Dendritic cell treated with granulocyte-macrophage colony-stimulating factor and Interleukin-4, amounts not matched to agents 40 ng/mL and 50 ng/mL, for 4 days (primary cell): ENCODE data around the gene CRIM1.
A peak's percentile ranks its signal among the peaks of the same experiment; 100 is the strongest.

Source experiments
- H3K27ac Mint-ChIP-seq: one replicate; pipeline ENCODE4 v1.8.0; 2022; ENCODE audit warnings: mild to moderate bottlenecking, mixed read lengths
- H3K27me3 Mint-ChIP-seq: one replicate; pipeline ENCODE4 v1.8.0; 2022; ENCODE audit warnings: mild to moderate bottlenecking, mixed read lengths
- H3K36me3 Mint-ChIP-seq: one replicate; pipeline ENCODE4 v1.8.0; 2022; ENCODE audit warnings: low read depth, mixed read lengths
- H3K4me1 Mint-ChIP-seq: one replicate; pipeline ENCODE4 v1.8.0; 2022; ENCODE audit warnings: low read depth, mixed read lengths
- H3K4me3 Mint-ChIP-seq: one replicate; pipeline ENCODE4 v1.8.0; 2022; ENCODE audit warnings: mild to moderate bottlenecking, moderate library complexity, mixed read lengths
- H3K9me3 Mint-ChIP-seq: one replicate; pipeline ENCODE4 v1.8.0; 2022; ENCODE audit warnings: mixed read lengths
- intact Hi-C: fragments of 100-400 bp; cut with micrococcal nuclease; formaldehyde crosslinking; loops from one replicate; pipeline ENCODE4 v1.15.0; 2022

Gene CRIM1

DNA sequence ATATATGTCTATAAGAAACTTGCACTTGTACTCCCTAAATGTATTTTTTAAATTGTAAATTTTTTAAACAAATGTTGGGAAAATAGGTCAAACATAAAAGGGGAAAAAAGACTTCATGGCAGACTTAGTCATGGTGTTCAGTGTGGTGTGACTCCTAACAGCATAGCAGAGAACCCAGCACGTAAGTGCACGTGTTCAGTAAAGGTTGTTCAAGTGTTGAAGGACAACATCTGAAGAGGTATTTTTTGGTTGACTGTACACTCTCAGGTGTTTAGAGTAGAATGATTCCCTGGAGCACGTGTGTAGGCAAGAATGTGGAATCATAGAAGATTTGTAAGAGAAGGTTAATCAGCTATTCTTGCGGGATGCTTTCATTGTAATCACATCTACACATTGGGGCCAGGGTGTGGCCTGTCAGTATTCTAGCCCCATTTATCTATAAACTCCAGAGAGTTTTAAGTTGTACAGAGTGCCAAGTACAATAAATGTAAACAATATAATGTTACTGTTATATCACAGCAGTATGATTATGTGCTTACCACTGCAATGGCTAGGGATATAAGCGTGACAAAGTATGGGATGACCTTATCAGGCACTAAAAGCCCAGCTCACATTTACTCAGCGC, 106.8 kb downstream of the CRIM1 start:
- peaks cover 7% of the 10 kb centered on the region for H3K27me3 Mint-ChIP-seq
- no peaks in the 10 kb centered on the region for H3K36me3 Mint-ChIP-seq
- H3K4me3 Mint-ChIP-seq, result no peak overlapping the region
- H3K4me1 Mint-ChIP-seq, result peaks cover 14% of the 10 kb centered on the region
- no peaks in the 10 kb centered on the region for H3K9me3 Mint-ChIP-seq
- intact Hi-C loops, result no loop called here
- H3K27ac Mint-ChIP-seq, result no peak overlapping the region

- intact Hi-C loops, result no loop called here
- peaks cover 16% of the 10 kb centered on the region for H3K4me1 Mint-ChIP-seq
- H3K4me3 Mint-ChIP-seq, result no peak overlapping the region
- peaks cover 7% of the 10 kb centered on the region for H3K27me3 Mint-ChIP-seq
- no peaks in the 10 kb centered on the region for H3K36me3 Mint-ChIP-seq
- no peaks in the 10 kb centered on the region for H3K9me3 Mint-ChIP-seq
- H3K27ac Mint-ChIP-seq, result no peak overlapping the region
Measured at GRCh38 chr2:36463365-36463764, 107.8 kb downstream of the CRIM1 start.

GRCh38 chr2:36464006-36464721, 108.6 kb downstream of the CRIM1 start:
- intact Hi-C loops, result no loop called here
- Mint-ChIP-seq H3K27ac (no peak overlapping the region), H3K4me1 (peaks cover 24% of the 10 kb centered on the region), H3K27me3 (peaks cover 7% of the 10 kb centered on the region), H3K4me3 (no peak overlapping the region), H3K9me3 (no peaks in the 10 kb centered on the region), H3K36me3 (no peaks in the 10 kb centered on the region)

GRCh38 chr2:36466135-36466534, 110.6 kb downstream of the CRIM1 start:
- H3K27ac Mint-ChIP-seq, result no peak overlapping the region
- H3K4me3 Mint-ChIP-seq, result no peak overlapping the region
- no peaks in the 10 kb centered on the region for H3K9me3 Mint-ChIP-seq
- H3K27me3 Mint-ChIP-seq, result peaks cover 7% of the 10 kb centered on the region
- H3K36me3 Mint-ChIP-seq, result peaks cover 5% of the 10 kb centered on the region
- intact Hi-C loops, result no loop called here
- peaks cover 39% of the 10 kb centered on the region for H3K4me1 Mint-ChIP-seq

DNA sequence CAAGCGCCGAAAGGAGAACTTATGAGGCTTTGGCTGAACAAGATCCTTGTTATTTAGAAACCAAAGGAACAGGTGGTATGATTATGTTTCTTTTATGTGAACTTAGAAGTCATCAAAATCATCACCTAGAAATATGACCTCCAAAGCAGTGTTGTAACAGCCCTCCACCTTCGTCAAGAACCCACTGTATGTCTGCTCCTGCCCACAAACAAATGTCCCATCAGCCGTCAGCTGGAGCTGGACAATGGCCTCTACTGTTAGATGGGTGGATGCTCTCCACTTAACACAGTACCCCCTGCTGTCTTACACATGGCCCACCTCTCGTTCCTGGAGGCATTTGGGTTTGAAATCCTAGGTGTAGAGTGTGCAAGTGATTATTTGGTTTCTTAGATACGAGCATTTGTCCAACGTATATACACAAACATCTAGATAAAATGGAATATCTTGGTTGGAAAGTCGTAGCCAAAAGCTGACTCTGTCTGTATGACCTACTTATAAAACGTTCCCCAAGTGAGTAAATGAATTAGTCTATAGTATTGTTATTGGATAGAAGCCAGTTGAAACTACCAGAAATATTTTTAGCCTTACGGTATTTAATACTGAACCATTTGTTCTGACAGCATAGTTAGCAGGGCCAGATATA, 113.0 kb downstream of the CRIM1 start:
- intact Hi-C loops, result no loop called here
- Mint-ChIP-seq H3K4me3 (no peak overlapping the region), H3K4me1 (peaks cover 39% of the 10 kb centered on the region), H3K27ac (no peak overlapping the region), H3K9me3 (peaks cover 17% of the 10 kb centered on the region), H3K36me3 (peaks cover 12% of the 10 kb centered on the region), H3K27me3 (peaks cover 4% of the 10 kb centered on the region)

GRCh38 chr2:36469106-36469477, 113.5 kb downstream of the CRIM1 start:
- H3K9me3 Mint-ChIP-seq, result peaks cover 22% of the 10 kb centered on the region
- intact Hi-C loops, result no loop called here
- H3K36me3 Mint-ChIP-seq, result peaks cover 16% of the 10 kb centered on the region
- H3K4me1 Mint-ChIP-seq, result peaks cover 39% of the 10 kb centered on the region
- no peak overlapping the region for H3K27ac Mint-ChIP-seq
- no peak overlapping the region for H3K4me3 Mint-ChIP-seq
- H3K27me3 Mint-ChIP-seq, result peaks cover 3% of the 10 kb centered on the region

DNA sequence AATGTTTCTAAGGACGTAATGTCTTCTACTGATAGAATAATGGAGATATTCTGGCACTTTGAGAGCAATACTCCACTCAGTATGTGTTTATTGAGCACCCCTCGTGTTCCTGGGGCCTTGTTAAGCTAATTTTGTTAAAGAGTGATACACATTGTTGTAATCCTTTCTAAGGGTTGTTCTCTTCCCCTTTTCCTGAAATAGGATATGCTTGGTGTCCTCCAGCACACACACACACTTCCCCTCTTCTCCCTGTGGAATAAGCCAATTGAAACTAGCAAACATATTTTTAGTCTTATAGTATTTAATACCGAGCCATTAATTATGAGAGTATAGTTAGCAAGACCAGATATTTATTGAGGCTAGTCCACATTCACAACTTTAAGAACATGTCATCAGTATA, 114.1 kb downstream of the CRIM1 start:
- Mint-ChIP-seq H3K9me3 (peaks cover 26% of the 10 kb centered on the region), H3K4me3 (no peak overlapping the region), H3K4me1 (peaks cover 33% of the 10 kb centered on the region), H3K27ac (no peak overlapping the region), H3K36me3 (peaks cover 22% of the 10 kb centered on the region), H3K27me3 (no peaks in the 10 kb centered on the region)
- intact Hi-C loops, result no loop called here

DNA sequence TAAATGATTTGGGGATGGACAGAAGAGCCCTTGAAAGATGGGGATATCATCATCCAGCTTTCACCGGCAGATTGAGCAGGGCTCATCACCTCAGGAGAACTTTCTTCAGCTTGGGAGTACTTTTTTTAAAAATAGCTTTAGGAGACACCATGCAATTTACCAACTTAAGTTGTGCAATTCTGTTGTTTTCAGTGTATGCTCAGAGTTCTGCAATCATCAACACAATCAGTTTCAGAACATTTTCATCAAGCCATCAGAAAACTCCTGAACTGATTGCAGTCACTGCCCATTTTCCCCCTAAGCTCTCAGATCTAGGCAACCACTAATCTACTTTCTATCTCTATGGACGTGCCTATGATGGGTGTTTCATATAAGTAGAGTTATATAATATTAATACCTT, 117.7 kb downstream of the CRIM1 start:
- Mint-ChIP-seq H3K36me3 (peaks cover 54% of the 10 kb centered on the region), H3K27ac (no peak overlapping the region), H3K27me3 (no peaks in the 10 kb centered on the region), H3K9me3 (peaks cover 57% of the 10 kb centered on the region), H3K4me1 (peaks cover 39% of the 10 kb centered on the region), H3K4me3 (no peak overlapping the region)
- intact Hi-C loops, result no loop called here

- Mint-ChIP-seq H3K4me3 (no peak overlapping the region), H3K27me3 (no peaks in the 10 kb centered on the region), H3K4me1 (peaks cover 28% of the 10 kb centered on the region), H3K36me3 (peaks cover 56% of the 10 kb centered on the region), H3K27ac (peak overlapping the region; percentile 80), H3K9me3 (peaks cover 57% of the 10 kb centered on the region)
- intact Hi-C loops, result no loop called here
Measured at GRCh38 chr2:36476411-36476810, 120.8 kb downstream of the CRIM1 start.

- Mint-ChIP-seq H3K9me3 (peaks cover 52% of the 10 kb centered on the region), H3K4me3 (no peak overlapping the region), H3K27ac (peak overlapping the region; percentile 80), H3K36me3 (peaks cover 62% of the 10 kb centered on the region), H3K27me3 (no peaks in the 10 kb centered on the region), H3K4me1 (peaks cover 28% of the 10 kb centered on the region)
- intact Hi-C loops, result no loop called here
Measured at GRCh38 chr2:36477315-36477714, 121.7 kb downstream of the CRIM1 start.

DNA sequence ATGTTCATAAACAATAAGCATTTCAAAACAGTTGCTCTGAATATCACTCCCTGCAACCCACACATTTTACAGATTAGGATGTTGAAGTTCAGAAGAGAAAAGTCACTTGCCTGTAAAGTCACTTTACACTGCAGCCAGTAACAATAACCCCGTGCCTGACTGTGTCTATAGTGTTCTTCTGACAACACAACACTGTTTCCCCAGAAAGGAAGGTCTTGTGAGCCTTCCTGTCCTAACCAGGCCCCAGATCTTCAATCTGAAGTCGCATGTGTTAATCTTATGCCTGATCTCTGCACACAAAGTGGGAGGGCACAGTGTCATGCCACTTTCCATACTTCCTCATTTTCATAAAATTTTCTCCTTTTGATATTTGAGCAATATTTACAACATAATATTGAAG, 122.2 kb downstream of the CRIM1 start:
- Mint-ChIP-seq H3K36me3 (peaks cover 58% of the 10 kb centered on the region), H3K4me3 (no peak overlapping the region), H3K4me1 (peaks cover 28% of the 10 kb centered on the region), H3K27me3 (no peaks in the 10 kb centered on the region), H3K9me3 (peaks cover 48% of the 10 kb centered on the region), H3K27ac (peak overlapping the region; percentile 80)
- intact Hi-C loops, result no loop called here

- H3K4me3 Mint-ChIP-seq, result no peak overlapping the region
- intact Hi-C loops, result no loop called here
- H3K36me3 Mint-ChIP-seq, result peaks cover 63% of the 10 kb centered on the region
- no peaks in the 10 kb centered on the region for H3K27me3 Mint-ChIP-seq
- peak overlapping the region; percentile 80 for H3K27ac Mint-ChIP-seq
- H3K4me1 Mint-ChIP-seq, result peaks cover 28% of the 10 kb centered on the region
- peaks cover 46% of the 10 kb centered on the region for H3K9me3 Mint-ChIP-seq
Measured at GRCh38 chr2:36478332-36478738, 122.8 kb downstream of the CRIM1 start.

DNA sequence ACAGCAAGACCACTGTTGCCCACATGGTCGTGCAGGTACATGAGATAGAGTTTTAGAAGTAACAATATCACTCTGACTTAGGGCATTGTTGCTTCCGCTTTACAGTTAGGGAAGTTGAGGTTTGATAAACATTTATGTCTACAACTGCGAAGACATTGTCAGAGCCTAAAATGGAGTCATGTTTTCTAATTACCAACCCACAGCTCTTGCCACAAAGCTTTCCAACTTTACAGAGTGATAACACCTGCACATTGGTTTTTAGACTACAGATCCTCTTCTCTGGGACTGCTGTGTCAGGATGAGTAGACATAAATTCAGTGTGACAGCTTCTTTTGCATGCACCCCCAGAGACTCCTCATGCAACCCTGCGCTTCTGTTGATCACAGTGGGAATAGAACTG, 123.4 kb downstream of the CRIM1 start:
- peaks cover 44% of the 10 kb centered on the region for H3K9me3 Mint-ChIP-seq
- H3K36me3 Mint-ChIP-seq, result peaks cover 64% of the 10 kb centered on the region

DNA sequence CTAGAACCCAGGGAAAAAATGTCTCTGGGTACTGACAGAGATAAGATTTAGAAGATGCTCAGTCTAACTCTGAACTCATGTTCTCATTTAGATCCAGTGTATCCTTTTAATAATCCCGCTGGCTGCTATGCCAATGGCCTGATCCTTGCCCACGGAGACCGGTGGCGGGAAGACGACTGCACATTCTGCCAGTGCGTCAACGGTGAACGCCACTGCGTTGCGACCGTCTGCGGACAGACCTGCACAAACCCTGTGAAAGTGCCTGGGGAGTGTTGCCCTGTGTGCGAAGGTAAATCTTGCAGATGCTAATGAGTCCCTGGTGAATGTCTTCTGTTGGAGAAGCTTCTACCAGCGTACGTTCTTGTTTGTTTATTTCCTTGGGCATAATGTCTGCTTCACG, 123.8 kb downstream of the CRIM1 start:
- Mint-ChIP-seq H3K27ac (peak overlapping the region; percentile 80), H3K4me3 (no peak overlapping the region), H3K4me1 (peaks cover 28% of the 10 kb centered on the region), H3K36me3 (peaks cover 61% of the 10 kb centered on the region), H3K27me3 (no peaks in the 10 kb centered on the region), H3K9me3 (peaks cover 40% of the 10 kb centered on the region)
- intact Hi-C loops, result no loop called here

More for the DNA sequence above, 123.4 kb downstream of the CRIM1 start:
- Mint-ChIP-seq H3K27ac (peak overlapping the region; percentile 80), H3K27me3 (no peaks in the 10 kb centered on the region), H3K4me1 (peaks cover 28% of the 10 kb centered on the region), H3K4me3 (no peak overlapping the region)
- intact Hi-C loops, result no loop called here
